Measurements from ENCODE around the gene WDR70. TPM values are rescaled to one million over a fixed set of nuclear protein-coding genes. Genes with fewer than 3 reads are reported as not detected.

Gene WDR70
- total RNA-seq, 1 donor from 2014 or later: 31.3 TPM

GRCh38 chr5:37658440-37658839, 279.3 kb downstream of the WDR70 start:
- H3K4me3 Mint-ChIP-seq (ENCODE audit: unreplicated experiment): no peak overlapping the region
- peaks cover 17% of the 10 kb centered on the region for H3K9me3 Mint-ChIP-seq (ENCODE audit: unreplicated experiment)
- Histone ChIP-seq H3K9ac (ENCODE audit: low read length) (no peak overlapping the region), H3K4me2 (ENCODE audit: low read length) (no peak overlapping the region), H3K4me1 (ENCODE audit: insufficient read depth, low read length) (peaks cover 3% of the 10 kb centered on the region), H3K79me2 (ENCODE audit: insufficient read depth, low read length) (no peaks in the 10 kb centered on the region), H4K20me1 (ENCODE audit: insufficient read depth, low read length) (no peaks in the 10 kb centered on the region), H3K4me3 (ENCODE audit: insufficient read depth, low read depth, low read length) (no peak overlapping the region), H3K27me3 (ENCODE audit: insufficient read depth, low read length) (no peaks in the 10 kb centered on the region), H2AFZ (ENCODE audit: low read depth, low read length) (no peak overlapping the region), H3K9me3 (ENCODE audit: insufficient read depth, low read depth, low read length) (peaks cover 3% of the 10 kb centered on the region), H3K36me3 (ENCODE audit: insufficient read depth, low read length) (no peaks in the 10 kb centered on the region), H3K27ac (ENCODE audit: low read depth, low read length) (no peak overlapping the region)
- peak overlapping the region; percentile 38 for H3K27ac Mint-ChIP-seq (ENCODE audit: unreplicated experiment)
- no peaks in the 10 kb centered on the region for H3K27me3 Mint-ChIP-seq (ENCODE audit: low read depth, unreplicated experiment)
- no peak for TF ChIP-seq CTCF (IDR thresholded peaks at IDR 0.05; ENCODE audit: insufficient read depth, low read depth, low read length)
- peaks cover 18% of the 10 kb centered on the region for H3K4me1 Mint-ChIP-seq (ENCODE audit: low read depth, unreplicated experiment)
- H3K36me3 Mint-ChIP-seq (ENCODE audit: low read depth, unreplicated experiment): peaks cover 7% of the 10 kb centered on the region
- FAIRE-seq: no peak
- no peak for DNase-seq (ENCODE audit: low read depth)

- peaks cover 29% of the 10 kb centered on the region for H3K4me1 Mint-ChIP-seq (ENCODE audit: low read depth, unreplicated experiment)
- H3K36me3 Mint-ChIP-seq (ENCODE audit: low read depth, unreplicated experiment): peaks cover 7% of the 10 kb centered on the region
Observed at GRCh38 chr5:37660319-37660718, 281.2 kb downstream of the WDR70 start.

More at GRCh38 chr5:37660319-37660718, 281.2 kb downstream of the WDR70 start:
- peaks cover 6% of the 10 kb centered on the region for H3K4me1 ChIP-seq (ENCODE audit: insufficient read depth, low read length)
- H3K4me3 ChIP-seq (ENCODE audit: insufficient read depth, low read depth, low read length): no peak overlapping the region
- H3K9ac ChIP-seq (ENCODE audit: low read length): no peak overlapping the region
- H3K36me3 ChIP-seq (ENCODE audit: insufficient read depth, low read length): no peaks in the 10 kb centered on the region
- Mint-ChIP-seq H3K9me3 (ENCODE audit: unreplicated experiment) (peaks cover 5% of the 10 kb centered on the region), H3K27ac (ENCODE audit: unreplicated experiment) (no peak overlapping the region), H3K27me3 (ENCODE audit: low read depth, unreplicated experiment) (no peaks in the 10 kb centered on the region), H3K4me3 (ENCODE audit: unreplicated experiment) (no peak overlapping the region)
- H3K4me2 ChIP-seq (ENCODE audit: low read length): no peak overlapping the region
- H2AFZ ChIP-seq (ENCODE audit: low read depth, low read length): no peak overlapping the region
- no peak for FAIRE-seq
- no peaks in the 10 kb centered on the region for H3K9me3 ChIP-seq (ENCODE audit: insufficient read depth, low read depth, low read length)
- H3K27ac ChIP-seq (ENCODE audit: low read depth, low read length): no peak overlapping the region
- no peaks in the 10 kb centered on the region for H3K27me3 ChIP-seq (ENCODE audit: insufficient read depth, low read length)
- TF ChIP-seq CTCF (IDR thresholded peaks at IDR 0.05; ENCODE audit: insufficient read depth, low read depth, low read length): no peak
- TF ChIP-seq EZH2 (IDR thresholded peaks at IDR 0.05; ENCODE audit: insufficient read depth, low read length): no peak
- H3K79me2 ChIP-seq (ENCODE audit: insufficient read depth, low read length): no peaks in the 10 kb centered on the region
- DNase-seq (ENCODE audit: low read depth): no peak
- no peaks in the 10 kb centered on the region for H4K20me1 ChIP-seq (ENCODE audit: insufficient read depth, low read length)

Measured in astrocyte (in vitro differentiated cells and primary cell).